Common myeloid progenitor, CD34-positive (primary cell): Measurements from ENCODE around the gene SUPT6H.
"Not testable (repeated sequence)": the region's sequence is repeated elsewhere in the genome, so short reads cannot be mapped to it uniquely, and the experiment has no call there.

Experiments used
- CTCF ChIA-PET: fragments of 350-600 bp; sonication (Branson Sonifier 250); formaldehyde crosslinking; loops from one replicate; lab custom pipeline; 2021; ENCODE audit warnings: antibody characterized with exemption; lab: Charles Lee
- POLR2A ChIA-PET: fragments of 350-600 bp; sonication (Branson Sonifier 250); formaldehyde crosslinking; loops from one replicate; lab custom pipeline; 2021; ENCODE audit warnings: antibody characterized with exemption; lab: Charles Lee
- DNase-seq, 3 donors: peaks; one replicate each; pipeline versions ENCODE4 v3.0.0 to v3.0.0-alpha.2; 2013
- H3K27ac ChIP-seq, 2 experiments: 1 replicate in 1 of 2; 2 replicates in 1 of 2; pipeline ENCODE4 v1.7.0; 2013; ENCODE audit warnings: inconsistent platforms in 2 of 2, low read length in 2 of 2, mild to moderate bottlenecking in 2 of 2, low read depth in 1 of 2, moderate library complexity in 1 of 2; ENCODE audit not compliant: severe bottlenecking in 2 of 2, insufficient read depth in 1 of 2, poor library complexity in 1 of 2
- H3K27me3 ChIP-seq, 5 experiments: replicated peaks in 2 of 5; 1 replicate in 3 of 5; 2 replicates in 2 of 5; pipeline versions ENCODE4 v1.6.1 to v1.7.0; 2013; ENCODE audit warnings: low read length in 4 of 5, mild to moderate bottlenecking in 2 of 5, moderate library complexity in 2 of 5, inconsistent platforms in 1 of 5; ENCODE audit not compliant: insufficient read depth in 5 of 5, control insufficient read depth in 4 of 5
- H3K36me3 ChIP-seq, 4 experiments: 1 replicate in 2 of 4; 2 replicates in 2 of 4; pipeline versions ENCODE4 v1.6.1 to v1.7.0; 2013; ENCODE audit warnings: low read length in 3 of 4, control low read depth in 1 of 4, mild to moderate bottlenecking in 1 of 4; ENCODE audit not compliant: control insufficient read depth in 4 of 4, insufficient read depth in 4 of 4
- H3K4me1 ChIP-seq, 4 experiments: 1 replicate in 3 of 4; 2 replicates in 1 of 4; pipeline versions ENCODE4 v1.6.1 to v1.7.1; 2013; ENCODE audit warnings: low read length in 3 of 4, mild to moderate bottlenecking in 3 of 4, control low read depth in 1 of 4, inconsistent platforms in 1 of 4, moderate library complexity in 1 of 4; ENCODE audit not compliant: control insufficient read depth in 4 of 4, insufficient read depth in 4 of 4; ENCODE audit errors: control extremely low read depth in 1 of 4
- H3K4me3 ChIP-seq, 7 experiments: 1 replicate in 4 of 7; 2 replicates in 3 of 7; pipeline versions ENCODE4 v1.5.1 to v1.7.0; 2013; ENCODE audit warnings: mild to moderate bottlenecking in 7 of 7, low read length in 6 of 7, moderate library complexity in 6 of 7, inconsistent platforms in 2 of 7, low read depth in 2 of 7, control low read depth in 1 of 7; ENCODE audit not compliant: insufficient read depth in 4 of 7, control insufficient read depth in 1 of 7; ENCODE audit errors: extremely low read depth in 1 of 7
- H3K9me3 ChIP-seq, 5 experiments: 1 replicate in 4 of 5; 2 replicates in 1 of 5; pipeline versions ENCODE4 v1.6.1 to v1.7.1; 2013; ENCODE audit warnings: low read length in 4 of 5, mild to moderate bottlenecking in 2 of 5, inconsistent platforms in 1 of 5, low read depth in 1 of 5, moderate library complexity in 1 of 5; ENCODE audit not compliant: control insufficient read depth in 4 of 5, insufficient read depth in 2 of 5; ENCODE audit errors: control extremely low read depth in 1 of 5
- WGBS: methylation state at CpG from one replicate; pipeline ENCODE4 v1.1.5; 2013; ENCODE audit not compliant: insufficient coverage; 5-methylcytosine and 5-hydroxymethylcytosine counted together

Gene SUPT6H

GRCh38 chr17:28733346-28733745 lies 71.3 kb downstream of the SUPT6H start:
- Histone ChIP-seq H3K27me3 (no peaks in the 10 kb centered on the region), H3K36me3 (peaks cover 0 to 5% (median 4%) of the 10 kb centered on the region in 4 experiments), H3K27ac (no peak overlapping the region), H3K9me3 (peaks cover 0 to 3% (median 0%) of the 10 kb centered on the region in 5 experiments), H3K4me1 (peaks cover 2 to 14% (median 9%) of the 10 kb centered on the region in 4 experiments), H3K4me3 (no peak overlapping the region)
- CTCF ChIA-PET: interaction anchor here (0.5 to 17.9 kb wide), 3 partner anchors 13 to 110 kb away, joined by 3 to 507 read pairs (median 3); partner anchors contain the start of gene TRAF4
- POLR2A ChIA-PET: interaction anchor here (0.7 kb wide), 1 partner anchor 165 kb away, joined by 3 read pairs; no protein-coding TSS in a partner anchor
- DNase-seq: no peak
- no CpG with 5 or more reads among the region's 1 CpG for WGBS

- DNase-seq: no peak
- Histone ChIP-seq H3K4me1 (peaks cover 3 to 19% (median 15%) of the 10 kb centered on the region in 4 experiments), H3K4me3 (no peak overlapping the region), H3K27me3 (no peaks in the 10 kb centered on the region), H3K9me3 (peaks cover 0 to 3% (median 0%) of the 10 kb centered on the region in 5 experiments), H3K27ac (peak overlapping the region in 1 of 2 experiments; percentile 15), H3K36me3 (peaks cover 0 to 5% (median 4%) of the 10 kb centered on the region in 4 experiments)
- ChIA-PET POLR2A (no interaction called here), CTCF (interaction anchor here (1.5 to 17.9 kb wide), 2 partner anchors 8 to 11 kb away, joined by 4 to 507 read pairs; partner anchors contain the start of genes TLCD1 and TRAF4)
- 100% methylated on average over 7 of the region's 10 CpGs for WGBS
Measured at GRCh38 chr17:28734712-28735241, 72.8 kb downstream of the SUPT6H start.

GRCh38 chr17:28735242-28735722 lies 73.3 kb downstream of the SUPT6H start:
- POLR2A ChIA-PET: no interaction called here
- H3K4me3 ChIP-seq: no peak overlapping the region
- peak overlapping the region in 1 of 2 experiments; percentile 15 for H3K27ac ChIP-seq
- H3K36me3 ChIP-seq: peaks cover 0 to 5% (median 4%) of the 10 kb centered on the region in 4 experiments
- WGBS: 84% methylated on average over 3 of the region's 5 CpGs
- no peak for DNase-seq
- peaks cover 0 to 3% (median 0%) of the 10 kb centered on the region in 5 experiments for H3K9me3 ChIP-seq
- H3K27me3 ChIP-seq: no peaks in the 10 kb centered on the region
- H3K4me1 ChIP-seq: peaks cover 3 to 22% (median 17%) of the 10 kb centered on the region in 4 experiments
- CTCF ChIA-PET: interaction anchor here (1.5 to 17.9 kb wide), 2 partner anchors 9 to 11 kb away, joined by 4 to 507 read pairs; partner anchors contain the start of genes TLCD1 and TRAF4

GRCh38 chr17:28735913-28736769 lies 74.1 kb downstream of the SUPT6H start:
- WGBS: no CpG with 5 or more reads among the region's 8 CpGs
- H3K4me3 ChIP-seq, POLR2A ChIA-PET, H3K36me3 ChIP-seq, H3K9me3 ChIP-seq, DNase-seq, H3K27me3 ChIP-seq, H3K27ac ChIP-seq: not testable (repeated sequence)
- CTCF ChIA-PET: interaction anchor here (0.6 to 18.9 kb wide), 4 partner anchors 9 to 45 kb away, joined by 3 to 507 read pairs (median 256); partner anchors contain the start of genes NEK8, RPL23A, TLCD1 and TRAF4
- H3K4me1 ChIP-seq: peaks cover 3 to 31% (median 25%) of the 10 kb centered on the region in 4 experiments

- peaks cover 3 to 42% (median 37%) of the 10 kb centered on the region in 4 experiments for H3K4me1 ChIP-seq
- CTCF ChIA-PET: interaction anchor here (0.6 to 18.9 kb wide), 3 partner anchors 10 to 46 kb away, joined by 3 to 507 read pairs (median 3); partner anchors contain the start of genes NEK8, RPL23A and TLCD1
- H3K27ac ChIP-seq: no peak overlapping the region
- H3K4me3 ChIP-seq: no peak overlapping the region
- peaks cover 0 to 3% (median 0%) of the 10 kb centered on the region in 5 experiments for H3K9me3 ChIP-seq
- H3K27me3 ChIP-seq: no peaks in the 10 kb centered on the region
- POLR2A ChIA-PET: no interaction called here
- peaks cover 0 to 5% (median 4%) of the 10 kb centered on the region in 4 experiments for H3K36me3 ChIP-seq
- 96% methylated on average over 8 of the region's 12 CpGs for WGBS
- DNase-seq: no peak
Measured at GRCh38 chr17:28737316-28737715, 75.3 kb downstream of the SUPT6H start.

- POLR2A ChIA-PET: interaction anchor here (0.5 kb wide), 1 partner anchor 25 kb away, joined by 3 read pairs; no protein-coding TSS in a partner anchor
- CTCF ChIA-PET: interaction anchor here (1.0 to 18.9 kb wide), 2 partner anchors 11 to 12 kb away, joined by 3 to 507 read pairs; partner anchors contain the start of genes NEK8, RPL23A and TLCD1
- WGBS: 96% methylated on average over 14 of the region's 22 CpGs
- H3K4me1 ChIP-seq: peaks cover 3 to 49% (median 44%) of the 10 kb centered on the region in 4 experiments
- no peak overlapping the region for H3K4me3 ChIP-seq
- H3K27ac ChIP-seq: no peak overlapping the region
- H3K9me3 ChIP-seq: peaks cover 0 to 3% (median 0%) of the 10 kb centered on the region in 5 experiments
- H3K36me3 ChIP-seq: peaks cover 0 to 5% (median 4%) of the 10 kb centered on the region in 4 experiments
- H3K27me3 ChIP-seq: no peaks in the 10 kb centered on the region
- peak in 1 of 3 donors; percentile 44 for DNase-seq
Measured at GRCh38 chr17:28737770-28738679, 76.0 kb downstream of the SUPT6H start.
